G401.6 (cell line): ENCODE measurements around the gene FA2H.
A peak's percentile ranks its signal among the peaks of the same experiment; 100 is the strongest.
"Not testable (repeated sequence)": the region's sequence is repeated elsewhere in the genome, so short reads cannot be mapped to it uniquely, and the experiment has no call there.

ENCODE experiments used
- FAIRE-seq: peaks from 2 replicates; lab custom pipeline; 2012; peaks lifted over from hg19 to GRCh38; lab: Jason Lieb, UNC

FA2H gene

DNA sequence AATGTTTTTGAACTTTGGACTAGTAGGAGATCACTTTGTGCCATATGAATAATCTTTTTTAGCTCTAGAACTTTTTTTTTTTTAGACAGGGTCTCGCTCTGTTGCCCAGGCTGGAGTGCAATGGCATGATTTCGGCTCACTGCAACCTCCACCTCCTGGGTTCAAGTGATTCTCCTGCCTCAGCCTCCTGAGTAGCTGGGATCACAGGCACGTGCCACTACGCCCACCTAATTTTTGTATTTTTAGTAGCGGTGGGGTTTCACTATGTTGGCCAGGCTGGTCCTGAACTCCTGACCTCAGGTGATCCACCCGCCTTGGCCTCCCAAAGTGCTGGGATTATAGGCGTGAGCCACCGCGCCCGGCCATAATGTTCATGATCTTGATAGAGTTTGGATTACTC lies 105.7 kb downstream of the FA2H start:
- FAIRE-seq, result not testable (repeated sequence)

DNA sequence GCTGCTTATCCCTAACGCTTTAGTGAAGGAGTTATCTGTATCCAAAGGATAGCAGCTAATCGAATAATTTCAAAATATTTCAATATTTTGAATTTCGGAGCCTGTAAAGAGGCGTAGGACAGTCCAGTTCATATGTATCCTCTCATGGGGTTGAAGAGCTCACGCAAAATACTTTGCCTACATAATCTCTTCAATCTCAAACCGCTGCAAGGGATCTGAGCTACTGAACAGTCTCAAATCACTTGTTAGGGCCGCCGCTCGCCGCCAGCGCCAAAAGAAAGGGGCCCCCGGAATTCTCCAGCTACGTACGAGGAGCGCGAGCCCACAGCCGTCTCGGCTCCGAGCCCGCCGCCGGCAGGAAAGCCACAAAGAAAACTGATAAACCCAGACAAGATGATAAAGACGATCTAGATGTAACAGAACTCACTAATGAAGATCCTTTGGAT lies 107.3 kb downstream of the FA2H start:
- FAIRE-seq, result no peak

DNA sequence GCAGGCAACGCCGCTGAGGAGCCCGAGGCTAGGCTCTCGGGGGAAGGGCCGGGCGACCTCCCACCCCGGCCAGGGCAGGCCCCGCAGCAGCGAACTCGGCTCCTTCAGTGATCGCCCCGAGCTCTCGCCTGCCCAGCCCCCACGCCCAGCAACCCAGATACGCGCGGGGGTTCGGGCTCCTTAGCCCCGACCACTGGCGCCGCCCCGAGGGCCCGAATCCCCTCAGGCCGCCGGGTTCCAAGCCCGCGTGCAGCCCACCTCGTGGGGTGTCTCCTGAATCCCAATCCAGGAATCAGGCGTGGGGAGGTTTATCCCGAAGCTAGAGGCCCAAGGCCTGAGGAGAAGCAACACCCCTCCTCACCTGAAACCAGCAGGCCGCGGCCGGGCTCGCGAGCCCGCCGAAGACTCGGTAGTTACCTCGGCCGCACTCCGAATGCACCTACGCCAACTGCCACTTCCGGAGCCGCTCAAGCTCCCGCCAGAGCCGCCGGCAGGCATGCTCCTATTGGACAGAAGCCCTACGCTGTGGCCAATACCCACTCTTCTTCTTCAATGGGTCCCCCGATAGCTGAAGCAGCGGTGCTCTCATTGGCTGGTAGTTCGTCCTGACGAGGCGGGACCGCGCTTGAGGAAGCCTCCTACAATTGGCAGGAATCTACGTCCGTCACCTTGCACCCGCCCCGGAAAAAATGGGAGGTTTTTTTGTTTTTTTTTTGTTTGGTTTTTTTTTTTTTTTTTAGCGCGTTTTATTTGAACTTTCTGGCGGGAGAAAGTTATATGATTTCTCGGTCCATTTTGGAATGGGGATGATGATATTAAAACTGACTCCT lies 108.0 kb downstream of the FA2H start, which contains the start of gene RFWD3:
TSS of gene RFWD3 (minus strand) at position 453 of the 830 bp plus-strand sequence. CDS start 5,428 bp downstream, outside the sequence.
- peak; percentile 99 for FAIRE-seq

DNA sequence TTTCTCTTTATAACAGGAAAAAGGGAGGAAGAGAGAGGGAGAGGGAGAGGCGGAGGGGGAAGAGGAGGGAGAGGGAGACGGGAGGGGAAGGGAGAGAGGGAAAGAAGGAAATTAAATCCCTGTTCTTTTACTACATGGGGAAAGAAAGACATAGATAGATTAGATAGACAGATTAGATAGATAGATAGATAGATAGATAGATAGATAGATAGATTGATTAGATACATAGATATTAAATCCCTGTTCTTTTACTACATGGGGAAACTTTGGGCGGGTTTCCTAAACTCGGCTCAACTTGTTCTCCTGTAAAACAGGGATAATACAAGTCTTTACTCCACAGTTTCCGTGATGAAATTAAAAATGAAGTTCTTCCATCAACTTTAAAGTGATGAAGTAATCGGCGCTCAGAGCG lies 108.6 kb downstream of the FA2H start:
- FAIRE-seq, result no peak
